ENCODE measurements around the gene CNPY1.

The CNPY1 gene

DNA sequence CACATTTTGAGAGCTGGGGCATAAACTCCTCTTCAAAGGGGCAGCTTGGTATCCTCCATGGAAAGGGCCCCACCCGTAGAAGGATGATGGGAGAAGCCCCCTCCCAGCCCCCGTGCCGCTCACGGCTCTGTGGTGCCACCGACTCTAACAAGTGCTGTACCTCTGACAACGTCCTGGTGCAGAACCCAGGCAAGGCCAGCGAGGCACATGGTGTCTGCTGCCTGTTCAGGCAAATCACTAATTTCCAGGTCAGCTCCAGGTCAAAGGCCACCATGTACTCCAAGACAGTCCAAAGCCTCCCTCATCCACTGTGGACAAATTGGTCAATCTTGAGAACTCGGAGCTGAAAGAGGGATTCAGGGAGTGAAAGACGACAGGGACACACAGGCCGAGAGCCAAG is 11.4 kb upstream of the CNPY1 start:
- no peak for DNase-seq

DNA sequence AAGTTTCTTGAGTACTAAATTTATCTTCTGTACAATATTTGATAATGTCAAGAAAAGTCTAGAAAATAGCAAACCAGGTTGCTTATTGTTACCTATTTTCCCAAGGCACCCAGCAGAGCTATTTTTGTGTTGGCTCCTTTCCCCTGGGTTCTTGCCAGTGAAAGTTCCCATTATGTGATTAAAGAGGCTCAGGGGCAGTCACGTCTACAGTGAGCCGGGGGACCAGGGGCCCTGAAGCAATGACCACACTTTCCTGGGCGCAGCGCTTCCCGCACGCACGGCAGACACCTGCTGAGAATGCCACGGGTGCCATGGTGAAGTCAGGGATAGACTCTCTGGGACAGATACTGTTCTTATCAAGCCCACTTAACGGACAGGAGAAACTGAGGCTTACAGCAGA is 10.4 kb upstream of the CNPY1 start:
- no peak for DNase-seq

DNA sequence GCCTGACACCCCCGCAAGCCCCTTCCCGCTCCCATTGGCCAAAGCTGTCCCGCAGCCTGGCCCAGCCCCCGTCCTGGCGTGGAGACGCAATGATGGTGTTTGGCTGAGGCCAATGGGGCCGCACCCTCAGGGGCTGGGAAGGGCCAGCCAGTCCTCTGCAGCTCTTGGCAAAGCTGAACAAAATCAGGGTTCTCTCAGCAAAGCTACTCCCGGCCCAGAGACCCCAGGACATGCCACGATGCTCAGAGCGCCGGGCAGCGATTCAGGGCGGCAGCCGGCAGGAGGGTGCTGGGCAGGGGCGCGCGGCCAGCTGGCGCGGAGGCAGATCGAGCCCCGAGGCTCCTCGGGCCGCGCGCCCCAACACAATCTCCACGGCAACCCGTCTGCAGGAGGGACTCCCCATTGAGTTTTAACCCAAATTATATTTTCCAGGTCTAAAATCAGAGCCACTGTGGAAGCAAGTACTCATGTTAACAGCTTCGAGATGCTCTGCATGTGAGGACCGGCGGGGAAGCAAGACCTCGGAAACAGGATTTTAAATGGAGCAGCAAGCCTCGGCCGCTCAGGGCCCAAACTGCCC is 8.8 kb upstream of the CNPY1 start:
- no peak for DNase-seq

DNA sequence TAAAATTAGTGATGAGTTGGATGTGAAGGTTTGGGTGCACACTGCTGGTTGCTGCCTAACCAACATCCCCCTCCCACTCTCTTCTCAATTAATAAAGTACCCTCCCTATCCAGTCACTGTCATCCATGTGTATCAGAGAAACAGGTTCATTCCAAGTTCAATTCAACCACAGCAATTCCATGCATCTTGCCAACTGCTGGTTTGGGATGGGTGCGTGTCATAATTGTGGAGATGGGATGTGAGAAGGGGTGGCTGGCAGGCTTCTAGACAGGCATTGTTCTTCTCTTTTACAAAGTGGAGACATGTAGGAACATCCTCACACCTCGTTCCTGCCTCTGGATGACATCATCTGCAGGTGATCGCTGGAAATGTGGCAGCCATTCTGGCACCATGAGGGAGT is 7.5 kb upstream of the CNPY1 start:
- no peak for DNase-seq

DNA sequence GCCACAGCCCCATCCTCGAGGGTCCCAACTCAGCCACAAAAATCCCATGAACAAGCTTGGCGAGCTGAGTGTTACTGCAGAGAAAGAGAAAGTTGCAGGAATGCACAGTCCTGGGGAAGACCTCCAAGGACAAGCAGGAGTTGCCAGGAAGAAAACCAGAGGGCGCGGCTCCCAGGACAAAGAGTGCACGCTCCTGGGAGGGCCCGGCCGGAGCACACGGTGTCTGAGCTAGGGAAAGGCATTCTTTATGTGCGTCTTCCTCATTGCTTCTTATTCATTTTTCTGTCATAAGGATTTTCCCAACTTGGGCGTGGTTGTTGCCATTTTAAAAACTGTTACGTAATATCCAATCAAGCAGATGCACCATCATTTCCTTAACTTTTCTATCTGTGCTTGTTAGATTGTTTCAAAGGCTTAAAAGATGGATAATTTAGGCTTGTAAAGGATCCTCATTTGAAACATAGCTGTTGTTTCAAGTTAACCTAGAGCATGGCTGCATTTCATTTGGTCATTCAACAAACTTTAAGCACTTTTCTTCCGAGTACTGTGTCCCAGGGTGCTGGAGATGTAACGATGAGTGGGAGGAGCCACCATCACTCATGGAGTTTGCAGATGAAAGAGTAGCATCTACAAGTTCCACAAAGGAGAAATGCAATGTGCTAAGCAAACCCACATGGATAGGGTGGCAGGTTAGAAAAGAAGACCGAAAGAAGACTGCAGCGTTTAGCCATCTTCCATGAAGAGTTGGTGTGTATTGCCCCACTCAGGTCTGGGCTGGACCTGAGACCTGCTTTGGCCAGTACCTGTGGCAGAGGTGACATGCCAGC is 5.6 kb upstream of the CNPY1 start:
- DNase-seq: no peak

DNA sequence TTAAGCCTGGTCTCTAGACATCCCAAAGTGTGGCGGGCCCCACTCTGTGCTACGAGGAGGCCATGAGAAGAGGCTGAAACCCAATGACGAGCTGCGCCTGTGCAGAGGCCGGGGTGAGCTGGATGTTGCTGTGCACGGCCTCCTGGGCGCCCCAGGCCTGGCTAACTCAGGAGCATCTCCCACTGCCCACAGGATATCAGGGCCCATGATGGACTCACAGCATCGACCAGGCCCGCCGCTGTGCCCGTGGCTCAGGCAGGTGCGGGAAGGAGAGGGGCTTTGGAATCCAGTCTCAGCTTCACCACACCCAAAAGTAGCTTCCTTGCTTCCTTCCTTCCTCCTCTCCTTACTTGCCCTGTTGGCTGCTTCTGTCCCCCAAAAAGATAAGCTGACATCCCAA is 4.6 kb upstream of the CNPY1 start:
- no peak for DNase-seq

DNA sequence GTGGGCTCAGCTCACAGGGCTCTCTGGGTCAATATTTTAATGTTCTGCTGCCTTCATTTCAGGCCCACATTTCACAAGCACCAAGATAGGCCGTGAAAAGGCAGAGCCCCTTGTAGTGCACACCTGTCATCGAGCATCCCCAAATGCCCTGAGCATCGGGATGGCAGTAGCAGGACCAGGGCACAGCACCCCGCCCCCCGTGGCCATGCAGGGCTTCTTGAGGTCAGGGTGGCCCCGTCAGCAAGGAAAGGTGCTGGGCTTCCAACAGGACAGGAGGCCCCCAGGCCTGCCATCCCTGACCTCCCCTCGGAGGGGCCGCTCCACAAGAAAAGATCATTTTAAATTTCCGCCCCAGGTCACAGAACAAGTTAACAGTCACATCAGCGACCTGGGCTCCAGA is 2.9 kb upstream of the CNPY1 start:
- DNase-seq: no peak

DNA sequence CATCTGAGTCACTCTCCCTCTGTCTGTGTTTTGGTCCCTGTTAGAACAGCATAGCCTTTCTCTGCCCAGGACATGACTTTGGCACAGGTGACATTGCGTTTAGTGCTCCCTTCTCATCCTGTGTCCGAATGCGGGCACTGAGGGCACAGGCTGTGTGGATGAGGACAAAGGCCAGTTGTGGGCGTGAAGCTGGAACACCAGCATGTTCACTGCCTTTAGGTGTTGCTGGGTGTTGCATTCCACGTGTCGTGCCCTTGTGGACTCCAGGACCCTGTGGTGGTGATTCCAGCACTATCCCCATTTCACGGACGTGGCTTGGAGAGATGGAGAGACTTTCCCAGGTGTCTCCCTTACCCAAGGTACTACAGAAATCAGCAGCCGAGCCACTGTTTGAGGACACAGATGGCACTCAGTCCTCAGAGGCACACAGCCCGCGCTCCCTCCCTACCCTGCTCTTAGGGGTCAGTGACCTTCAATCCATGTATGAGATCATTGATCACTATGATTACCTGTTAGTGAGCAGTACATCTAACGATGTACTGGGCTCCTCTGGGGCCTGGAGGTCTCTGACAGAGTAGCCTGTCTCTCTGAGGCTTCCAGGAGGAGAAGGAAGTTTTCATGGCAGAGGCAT is 917 bp upstream of the CNPY1 start:
- no peak for DNase-seq

DNA sequence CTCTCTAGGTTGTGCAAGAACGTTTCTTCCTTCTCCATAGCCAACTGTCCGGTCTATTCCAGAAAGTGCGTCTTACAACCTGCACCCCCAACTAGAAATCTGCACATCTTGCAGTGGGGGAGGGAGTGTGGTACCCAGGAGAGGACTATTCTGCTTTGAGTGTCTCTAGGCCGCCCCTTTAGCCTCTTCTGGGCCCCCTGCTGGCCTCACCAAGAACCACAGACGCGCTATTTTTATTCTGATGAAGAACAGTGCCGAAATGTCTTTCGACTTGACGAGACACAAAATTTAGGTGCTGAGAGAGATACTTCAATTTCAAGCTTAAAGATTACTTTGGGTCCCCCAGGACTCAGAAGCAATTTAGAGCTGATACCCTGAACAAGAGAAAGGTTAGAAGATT is 1.0 kb downstream of the CNPY1 start:
- no peak for DNase-seq

DNA sequence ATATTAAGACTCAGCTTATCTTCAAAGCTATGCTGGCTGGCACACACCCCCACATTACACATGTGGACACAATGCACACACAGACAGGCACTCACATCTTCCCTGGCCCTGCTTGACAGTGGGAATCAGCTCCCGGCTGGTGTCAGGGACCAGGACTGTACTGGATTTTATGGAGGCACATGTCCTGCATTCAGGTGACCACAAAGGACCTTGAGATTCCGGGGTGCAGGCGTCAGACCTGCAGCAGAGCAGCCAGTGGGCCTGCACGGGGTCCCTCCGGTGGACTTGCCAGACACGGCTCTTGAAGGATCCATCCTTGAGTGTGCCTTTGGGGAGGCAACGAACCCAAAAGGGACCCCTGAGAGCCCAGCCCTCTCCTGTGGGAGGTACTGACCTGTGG is 1.9 kb downstream of the CNPY1 start:
- DNase-seq: no peak

DNA sequence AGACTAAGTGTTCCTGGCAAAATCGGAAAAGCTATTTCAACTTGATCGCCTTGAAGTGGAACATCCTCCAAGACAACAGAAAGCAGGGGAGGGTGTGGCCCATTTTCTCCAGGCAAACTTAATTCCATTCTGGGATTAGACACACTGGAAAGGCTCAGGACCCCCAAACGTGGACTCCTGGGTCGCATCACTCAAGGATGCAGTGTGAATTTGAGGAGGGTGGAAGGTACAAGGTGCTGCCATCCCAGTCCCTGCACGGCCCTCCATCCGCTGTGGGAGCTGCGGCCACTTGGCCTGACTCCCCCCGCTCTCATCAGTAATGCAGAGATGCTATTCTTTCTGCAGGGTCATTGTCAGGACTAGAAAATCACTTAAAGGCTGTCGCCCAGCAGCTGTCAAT is 2.4 kb downstream of the CNPY1 start:
- no peak for DNase-seq

DNA sequence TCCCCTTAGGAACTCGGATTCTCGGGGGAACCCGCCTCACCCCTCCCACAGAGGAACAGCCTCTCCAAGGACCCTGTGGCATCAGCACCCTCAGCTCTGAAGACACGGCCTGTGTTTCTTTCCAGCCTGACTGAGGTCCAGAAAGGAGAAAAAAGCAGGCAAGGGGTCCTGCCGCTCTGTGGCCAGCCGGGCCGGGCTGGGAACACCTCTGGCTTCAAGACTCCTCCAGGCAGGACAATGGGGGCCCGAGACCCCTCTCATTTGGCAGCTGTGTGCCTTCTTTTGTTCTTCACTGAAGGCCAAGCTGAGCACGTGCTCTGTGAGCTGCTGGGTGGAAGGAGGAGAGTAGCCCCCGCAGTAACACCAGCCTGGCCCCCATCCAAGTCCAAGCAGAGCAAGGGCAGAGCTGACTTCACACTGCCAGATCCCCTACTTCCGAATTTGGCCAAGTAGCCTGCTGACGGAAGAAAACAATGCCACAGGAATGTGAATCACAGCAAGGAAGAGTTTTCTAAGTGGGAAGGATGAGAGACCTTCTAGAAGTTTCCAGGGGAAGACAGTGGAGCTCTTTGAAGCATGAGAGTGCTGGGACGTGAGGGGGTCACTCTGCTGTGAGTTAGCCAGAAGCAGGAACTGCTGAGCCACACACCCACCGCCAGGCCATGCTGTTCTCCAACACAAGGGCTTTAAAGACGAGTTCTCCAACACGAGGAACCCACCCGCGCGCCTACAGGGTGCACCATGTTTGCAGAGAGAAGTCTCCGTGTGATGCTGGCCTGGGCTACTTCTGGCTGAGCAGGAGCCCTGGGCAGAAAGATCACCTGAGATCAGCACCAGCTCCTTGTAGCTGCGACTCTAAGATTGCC is 3.1 kb downstream of the CNPY1 start:
- no peak for DNase-seq

DNA sequence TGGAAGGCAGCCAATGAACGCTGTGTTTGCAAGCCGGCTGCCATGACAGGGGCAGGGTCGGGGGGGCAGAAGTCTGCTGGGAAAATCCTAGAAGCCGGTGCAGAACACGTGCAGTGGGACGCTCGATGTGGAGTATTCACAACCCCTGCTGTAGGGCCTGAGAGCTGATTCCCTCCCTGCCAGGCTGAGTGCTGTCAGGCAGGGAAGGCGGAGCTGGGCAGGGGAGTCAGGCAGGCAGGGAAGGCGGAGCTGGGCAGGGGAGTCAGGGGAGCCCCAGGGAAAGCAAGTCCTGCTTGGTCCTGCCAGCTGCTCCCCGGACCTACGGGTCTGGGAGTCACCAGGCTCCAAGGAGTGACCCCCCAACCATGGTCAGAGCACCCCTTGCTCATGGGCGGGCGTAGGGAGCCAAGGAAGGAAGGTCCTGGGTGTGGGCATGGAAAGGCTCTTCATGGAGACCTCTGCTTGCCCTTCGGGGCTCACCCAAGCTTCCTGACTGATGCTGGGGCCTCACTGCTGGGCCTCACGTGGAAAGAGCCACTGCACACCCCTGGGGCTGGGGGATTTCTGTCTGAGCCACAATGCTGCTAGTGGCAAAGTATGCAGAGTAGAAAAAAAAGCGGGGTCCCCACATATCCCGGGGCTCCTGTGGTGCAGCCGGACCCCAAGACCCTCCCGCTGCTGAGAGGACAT is 4.2 kb downstream of the CNPY1 start:
- no peak for DNase-seq

DNA sequence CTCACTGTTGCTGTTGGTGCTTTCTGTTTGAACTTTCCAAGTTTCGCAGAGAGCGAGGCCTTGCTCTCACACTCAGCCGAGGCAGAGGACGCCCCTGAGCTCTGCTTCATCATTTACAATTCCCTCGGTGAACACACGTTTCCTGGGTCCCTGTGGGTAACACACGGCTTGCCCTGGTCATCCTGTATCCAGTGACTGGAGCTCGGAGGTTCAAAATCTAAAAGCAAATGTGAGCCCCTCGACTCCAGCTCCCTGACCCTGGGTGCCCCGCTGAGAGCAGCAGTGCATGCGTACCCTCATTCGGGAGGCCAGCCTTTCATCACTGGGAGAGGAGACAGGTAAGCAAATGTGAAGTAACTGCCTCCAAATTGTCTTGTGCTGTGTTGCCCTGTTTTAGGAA is 5.8 kb downstream of the CNPY1 start:
- no peak for DNase-seq

DNA sequence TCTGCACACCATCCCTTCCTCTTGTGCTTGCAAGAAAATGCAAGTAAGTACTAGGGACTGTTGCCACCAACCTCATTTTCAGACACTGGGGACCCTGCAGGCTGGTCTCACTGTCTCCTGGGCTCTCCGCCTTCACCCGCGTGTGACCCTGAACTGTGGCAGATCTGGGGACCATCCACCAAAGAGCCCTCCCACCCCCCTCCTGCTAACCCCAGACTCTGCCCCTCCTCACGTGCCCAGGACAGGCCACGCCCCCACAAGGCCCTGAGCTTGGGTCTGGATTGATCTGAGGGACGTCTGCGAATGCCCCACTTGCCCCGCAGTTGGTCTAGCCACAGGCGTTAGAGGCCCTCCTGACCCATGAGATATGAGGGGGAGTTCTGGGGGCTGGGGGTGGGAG is 8.1 kb downstream of the CNPY1 start:
- DNase-seq: no peak

DNA sequence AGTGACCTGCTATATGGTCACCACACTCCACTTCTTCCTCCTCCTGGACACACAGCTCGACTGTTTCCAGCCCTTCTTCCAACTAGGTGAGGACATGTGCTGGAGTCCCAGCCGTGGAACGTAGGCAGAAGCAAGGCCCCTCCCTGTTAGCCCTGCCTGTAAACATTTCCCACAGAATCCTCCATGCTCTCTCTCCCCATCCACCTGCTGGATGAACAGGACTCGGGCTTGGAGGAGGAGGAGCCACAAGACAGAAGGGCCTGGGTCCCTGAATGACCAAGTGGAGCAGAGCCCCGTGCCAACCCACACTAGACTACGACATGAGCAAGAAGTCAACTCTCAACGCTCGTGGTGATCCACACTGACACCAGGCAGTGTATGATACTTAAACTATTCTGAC is 9.9 kb downstream of the CNPY1 start:
- no peak for DNase-seq

DNA sequence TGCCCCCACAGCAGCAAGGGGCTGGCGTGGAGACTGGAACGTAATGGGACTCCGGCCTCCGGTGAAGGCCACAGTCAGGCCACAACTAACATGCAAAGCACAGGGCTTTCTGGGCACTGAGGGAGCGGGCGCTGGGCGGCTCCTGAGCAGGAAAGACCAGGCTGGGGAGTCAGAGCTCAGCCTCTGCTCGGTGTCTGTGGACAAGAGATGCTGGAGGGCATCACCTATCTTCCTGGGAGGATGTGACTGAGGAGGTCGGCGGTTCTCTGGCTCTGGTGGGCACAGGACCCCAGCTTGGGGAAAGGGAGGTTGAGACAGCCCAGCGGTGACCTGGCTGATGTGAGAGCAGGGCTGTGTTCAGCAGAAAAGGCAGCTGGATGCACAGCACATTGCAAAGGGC is 11.7 kb downstream of the CNPY1 start:
- no peak for DNase-seq

DNA sequence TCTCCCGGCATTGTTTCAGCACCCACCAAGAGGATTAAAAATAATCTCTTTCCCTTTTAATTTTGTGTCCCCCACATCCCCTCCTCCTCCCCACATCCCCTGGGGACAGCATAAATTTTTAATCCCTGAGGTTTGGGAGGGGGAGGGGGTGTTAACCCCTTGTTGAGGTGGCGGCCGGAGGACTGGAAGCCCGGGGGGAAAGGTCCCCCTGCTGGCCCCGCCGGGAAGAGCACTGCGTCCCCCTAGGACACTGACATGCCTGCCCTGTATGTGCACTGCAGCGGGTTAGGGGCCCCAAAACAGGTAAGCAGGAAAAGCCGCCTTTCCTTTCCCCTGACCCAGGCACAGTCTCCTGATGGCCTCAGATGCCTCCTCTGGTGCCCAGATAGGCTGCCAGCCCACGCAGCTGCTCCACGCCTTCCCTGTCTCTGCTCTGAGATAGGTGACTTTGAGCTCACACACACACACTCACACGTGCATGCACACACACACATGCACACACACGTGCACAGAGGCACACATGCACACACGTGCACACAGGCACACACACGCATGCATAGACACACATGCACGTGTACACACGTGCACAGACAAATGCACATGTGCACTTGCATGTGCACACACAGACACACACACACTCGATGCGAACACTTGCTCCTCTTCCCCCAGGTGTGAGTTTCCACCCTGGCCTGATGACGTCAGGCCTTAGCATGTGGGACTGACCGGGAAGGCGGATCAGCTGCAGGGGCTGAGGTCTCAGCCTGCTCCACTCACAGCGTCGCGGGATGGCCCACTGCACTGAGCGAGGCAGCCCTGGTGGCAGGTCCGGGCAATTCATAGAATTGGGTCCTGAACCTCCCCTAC is 12.3 kb downstream of the CNPY1 start:
- DNase-seq: no peak

DNA sequence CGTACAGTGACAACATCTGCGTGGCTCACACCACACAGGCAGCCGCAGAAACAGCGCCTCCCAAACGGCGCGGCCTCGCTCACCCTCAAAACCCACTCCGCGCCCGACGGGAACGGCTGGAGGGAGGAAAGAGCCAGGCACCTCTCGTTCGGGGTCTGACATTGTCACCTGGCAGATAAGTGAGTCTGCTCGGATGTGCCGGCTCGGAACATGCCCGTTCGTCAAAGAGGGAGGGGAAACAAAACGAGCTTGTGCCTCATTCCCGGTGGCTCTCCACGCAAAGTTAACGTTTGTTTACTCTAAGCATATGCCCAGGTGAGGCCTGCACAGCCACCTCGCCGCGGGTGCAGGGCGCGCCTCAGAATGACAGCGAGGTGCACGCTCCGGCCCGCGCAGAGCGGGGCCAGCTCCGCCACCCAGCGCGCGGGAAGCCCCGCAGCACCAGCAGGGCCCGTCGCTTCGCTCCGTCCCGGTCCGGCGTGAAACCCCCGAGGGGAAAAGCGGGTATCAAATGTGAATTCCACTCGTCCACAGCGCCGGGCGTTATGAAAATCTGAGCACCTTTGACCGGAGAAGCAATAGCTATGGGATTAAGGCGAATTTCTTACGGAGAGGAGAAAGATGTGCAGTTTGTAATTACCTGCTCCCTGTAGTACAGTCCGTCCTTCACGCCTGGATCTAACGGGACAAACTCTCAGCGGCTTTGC is 13.1 kb downstream of the CNPY1 start:
- no peak for DNase-seq

DNA sequence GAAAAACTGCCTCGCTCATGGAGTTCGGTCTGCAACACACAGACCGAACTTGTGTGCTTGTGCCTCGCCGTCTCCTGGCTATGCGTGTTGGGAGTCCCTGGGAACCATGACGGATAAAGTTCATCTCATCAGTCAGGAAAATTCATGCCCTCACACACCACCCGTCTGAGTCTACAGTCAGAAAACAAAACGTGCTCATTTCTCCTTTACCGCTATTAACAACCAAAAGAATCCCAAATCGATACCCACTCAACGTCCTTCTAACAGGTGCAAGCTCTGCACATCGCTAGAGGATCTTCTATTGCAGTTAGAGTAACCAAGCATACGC is 13.6 kb downstream of the CNPY1 start:
- DNase-seq: no peak

DNA sequence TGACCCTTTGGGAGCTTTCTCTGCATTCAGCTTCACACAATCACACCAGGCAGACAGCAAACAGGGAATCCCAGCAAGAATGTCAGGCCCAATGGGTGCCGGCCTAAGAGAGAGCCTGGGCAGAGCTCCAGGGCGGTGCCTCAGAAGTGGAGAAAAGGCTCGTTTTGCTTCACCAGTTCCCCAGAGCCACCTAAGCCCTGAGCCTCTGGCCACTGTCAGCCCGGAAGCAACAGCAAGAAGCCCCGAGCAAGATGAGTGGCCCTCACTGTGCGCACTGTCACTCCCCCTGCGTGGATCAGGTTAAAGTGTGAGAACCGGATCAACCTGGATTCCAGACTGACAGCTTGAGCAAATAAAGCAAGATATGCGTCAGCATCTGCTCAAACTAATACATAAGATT is 14.7 kb downstream of the CNPY1 start:
- peak; percentile 47 for DNase-seq

Measured in DMS53 (cell line).